Progenitor cell of endocrine pancreas (in vitro differentiated cells): Measurements from ENCODE around the gene SIM1. TPM values are rescaled to one million over a fixed set of nuclear protein-coding genes. Genes with fewer than 3 reads are reported as not detected.

Experiments
- DNase-seq: peaks from one replicate; pipeline ENCODE4 v3.0.0; 2021; ENCODE audit warnings: low spot score; ENCODE audit not compliant: unreplicated experiment
- H3K27ac Mint-ChIP-seq: 2 replicates; pipeline ENCODE4 v1.8.0; 2021; ENCODE audit warnings: mild to moderate bottlenecking, moderate library complexity, mixed read lengths
- H3K27me3 Mint-ChIP-seq: 2 replicates; pipeline ENCODE4 v1.8.0; 2021; ENCODE audit warnings: mixed read lengths
- H3K36me3 Mint-ChIP-seq: 2 replicates; pipeline ENCODE4 v1.8.0; 2022; ENCODE audit warnings: mixed read lengths; ENCODE audit not compliant: insufficient read depth
- H3K4me1 Mint-ChIP-seq: 2 replicates; pipeline ENCODE4 v1.8.0; 2021; ENCODE audit warnings: low read depth, mixed read lengths
- H3K4me3 Mint-ChIP-seq: 2 replicates; pipeline ENCODE4 v1.8.0; 2021; ENCODE audit warnings: low read depth, mild to moderate bottlenecking, moderate library complexity, mixed read lengths
- H3K9me3 Mint-ChIP-seq: 2 replicates; pipeline ENCODE4 v1.8.0; 2021; ENCODE audit warnings: low read depth, mixed read lengths
- total RNA-seq: library from RNA; stranded (reverse); gene quantifications from 2 replicates; pipeline ENCODE4 v1.2.1, GENCODE V29; 2021
- TF ChIP-seq, protein P1 (sequence below): fragments of 200-600 bp; sonication (generic); IDR thresholded peaks from one replicate; pipeline ENCODE4 v1.5.0; 2021; ENCODE audit warnings: antibody characterized with exemption, mild to moderate bottlenecking; ENCODE audit not compliant: unreplicated experiment

Gene SIM1
- total RNA-seq, 1 donor from 2014 or later: 6.9 TPM

DNA sequence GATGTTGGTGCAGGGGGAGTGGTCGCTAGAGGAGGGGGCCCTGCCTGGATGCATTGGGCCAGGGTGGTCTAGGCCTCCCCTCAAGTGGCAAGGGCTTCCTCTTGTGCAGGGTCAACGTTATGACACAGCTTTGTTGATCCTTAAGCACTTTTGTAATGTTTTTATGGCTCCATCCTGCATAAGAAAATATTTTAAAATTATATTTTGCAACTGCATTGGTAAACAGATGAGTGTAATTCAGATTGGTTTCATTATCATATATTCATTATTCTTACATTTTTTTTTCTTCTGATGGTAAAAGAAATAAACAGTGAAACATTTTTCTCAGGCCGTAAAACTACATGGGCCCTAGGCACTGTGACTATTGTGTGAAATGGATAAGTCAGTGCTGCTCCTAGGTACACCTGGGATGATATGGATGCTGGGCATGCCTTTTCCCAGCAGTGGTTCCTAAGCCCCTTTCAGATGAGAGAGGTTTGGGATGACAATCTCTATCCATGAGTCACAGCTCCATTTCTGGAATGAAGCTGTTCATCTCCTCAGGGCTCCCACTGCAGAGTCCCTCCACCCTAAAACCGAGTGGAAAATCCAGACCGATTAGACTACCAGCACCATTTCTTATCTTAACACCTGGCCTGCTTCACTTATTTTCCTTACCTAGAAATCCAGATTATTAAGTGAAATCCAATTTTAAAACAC, 5.8 kb upstream of the SIM1 start:
- Mint-ChIP-seq H3K27ac (no peak overlapping the region), H3K9me3 (no peaks in the 10 kb centered on the region), H3K4me3 (no peak overlapping the region), H3K36me3 (no peaks in the 10 kb centered on the region), H3K27me3 (peaks cover 78% of the 10 kb centered on the region), H3K4me1 (peaks cover 6% of the 10 kb centered on the region)
- TF ChIP-seq, protein P1, sequence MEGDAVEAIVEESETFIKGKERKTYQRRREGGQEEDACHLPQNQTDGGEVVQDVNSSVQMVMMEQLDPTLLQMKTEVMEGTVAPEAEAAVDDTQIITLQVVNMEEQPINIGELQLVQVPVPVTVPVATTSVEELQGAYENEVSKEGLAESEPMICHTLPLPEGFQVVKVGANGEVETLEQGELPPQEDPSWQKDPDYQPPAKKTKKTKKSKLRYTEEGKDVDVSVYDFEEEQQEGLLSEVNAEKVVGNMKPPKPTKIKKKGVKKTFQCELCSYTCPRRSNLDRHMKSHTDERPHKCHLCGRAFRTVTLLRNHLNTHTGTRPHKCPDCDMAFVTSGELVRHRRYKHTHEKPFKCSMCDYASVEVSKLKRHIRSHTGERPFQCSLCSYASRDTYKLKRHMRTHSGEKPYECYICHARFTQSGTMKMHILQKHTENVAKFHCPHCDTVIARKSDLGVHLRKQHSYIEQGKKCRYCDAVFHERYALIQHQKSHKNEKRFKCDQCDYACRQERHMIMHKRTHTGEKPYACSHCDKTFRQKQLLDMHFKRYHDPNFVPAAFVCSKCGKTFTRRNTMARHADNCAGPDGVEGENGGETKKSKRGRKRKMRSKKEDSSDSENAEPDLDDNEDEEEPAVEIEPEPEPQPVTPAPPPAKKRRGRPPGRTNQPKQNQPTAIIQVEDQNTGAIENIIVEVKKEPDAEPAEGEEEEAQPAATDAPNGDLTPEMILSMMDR: no peak
- no peak for DNase-seq

DNA sequence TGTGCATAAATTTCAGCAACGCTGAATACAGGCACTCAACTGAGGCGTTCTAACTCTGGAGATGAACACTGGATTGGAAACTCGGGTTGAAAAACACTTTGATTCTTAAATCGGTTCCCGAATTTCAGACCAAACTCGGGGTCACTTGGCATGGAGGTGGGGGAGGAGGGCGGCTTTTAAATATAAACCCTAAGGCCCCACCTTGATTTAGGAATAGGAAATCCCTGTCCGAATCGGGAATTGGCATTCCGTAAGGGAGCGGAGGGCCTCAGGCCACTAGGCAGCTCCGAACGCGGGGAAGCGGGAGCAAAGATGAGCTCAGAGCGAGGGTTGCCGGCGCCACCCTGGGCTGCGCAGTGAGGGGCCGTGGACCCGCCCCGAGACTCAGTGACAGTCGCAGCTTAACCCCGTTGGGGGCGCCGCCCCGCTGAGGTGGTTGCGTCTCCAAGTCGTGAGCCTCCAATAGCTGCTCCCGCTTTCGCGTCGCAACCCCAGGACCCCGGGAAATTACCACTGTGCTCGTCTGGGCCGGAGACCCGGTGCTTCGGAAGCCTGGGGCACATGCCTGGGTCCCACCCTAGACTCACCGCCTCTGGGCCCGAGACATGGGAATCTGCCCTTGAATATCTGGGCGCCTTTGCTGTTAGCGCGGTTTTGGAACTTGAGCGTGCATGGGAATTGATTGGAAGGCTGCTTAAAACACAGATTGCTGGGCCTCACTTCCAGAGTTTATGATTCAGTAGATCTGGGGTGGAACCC, 4.6 kb upstream of the SIM1 start:
- Mint-ChIP-seq H3K4me3 (no peak overlapping the region), H3K27ac (no peak overlapping the region), H3K9me3 (no peaks in the 10 kb centered on the region), H3K4me1 (peaks cover 8% of the 10 kb centered on the region), H3K27me3 (peaks cover 87% of the 10 kb centered on the region), H3K36me3 (no peaks in the 10 kb centered on the region)
- TF ChIP-seq, protein P1: no peak
- no peak for DNase-seq

GRCh38 chr6:100468016-100468622, 3.4 kb upstream of the SIM1 start:
- TF ChIP-seq, protein P1: no peak
- no peaks in the 10 kb centered on the region for H3K9me3 Mint-ChIP-seq
- peaks cover 12% of the 10 kb centered on the region for H3K4me1 Mint-ChIP-seq
- peaks cover 91% of the 10 kb centered on the region for H3K27me3 Mint-ChIP-seq
- no peaks in the 10 kb centered on the region for H3K36me3 Mint-ChIP-seq
- H3K27ac Mint-ChIP-seq: no peak overlapping the region
- no peak overlapping the region for H3K4me3 Mint-ChIP-seq
- no peak for DNase-seq

GRCh38 chr6:100467129-100468015, 2.7 kb upstream of the SIM1 start:
- Mint-ChIP-seq H3K36me3 (no peaks in the 10 kb centered on the region), H3K27ac (no peak overlapping the region), H3K27me3 (peaks cover 91% of the 10 kb centered on the region), H3K4me3 (no peak overlapping the region), H3K9me3 (no peaks in the 10 kb centered on the region), H3K4me1 (peaks cover 12% of the 10 kb centered on the region)
- TF ChIP-seq, protein P1: no peak
- no peak for DNase-seq
